Epithelial cell of proximal tubule (primary cell): ENCODE data around the gene RRP8. TPM values are rescaled to one million over a fixed set of nuclear protein-coding genes. Genes with fewer than 3 reads are reported as not detected.

Experiments
- DNase-seq: peaks from one replicate; pipeline ENCODE4 v3.0.0-alpha.2; 2011; ENCODE audit warnings: low read depth
- H3K4me3 ChIP-seq: 2 replicates; pipeline ENCODE4 v1.5.1; 2011; ENCODE audit warnings: low read depth, mild to moderate bottlenecking, low read length
- total RNA-seq: library from RNA; depleted of rRNA; stranded (reverse); fragments of >200 nt; gene quantifications from 2 replicates; pipeline ENCODE4 v1.2.3, GENCODE V29; 2015
- TF ChIP-seq, protein P1 (sequence below): conservative IDR thresholded peaks from 2 replicates; pipeline ENCODE4 v1.5.1; 2012; ENCODE audit warnings: low read depth, mild to moderate bottlenecking, low read length

RRP8 gene
- total RNA-seq, 1 donor from 2014 or later, result 6.7 TPM

DNA sequence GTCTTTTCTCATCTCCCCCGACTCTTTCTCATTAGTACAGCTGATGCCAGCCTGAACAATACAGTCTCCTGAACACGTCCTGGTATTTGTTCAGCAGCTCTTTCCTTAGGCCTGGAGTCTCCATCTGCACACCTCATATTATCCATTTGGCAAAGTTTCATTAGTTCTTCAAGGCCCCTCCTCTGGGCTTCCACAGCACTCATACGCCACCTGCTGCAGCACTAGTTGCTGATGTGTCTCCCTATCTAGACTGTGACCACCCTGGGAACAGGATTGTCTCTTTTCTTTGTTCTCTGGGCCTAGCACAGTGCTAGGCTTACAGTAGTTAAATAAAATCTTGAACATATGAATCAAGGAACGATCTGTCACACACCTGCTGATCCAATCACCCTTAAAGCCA, 35.0 kb upstream of the RRP8 start:
- TF ChIP-seq, protein P1, sequence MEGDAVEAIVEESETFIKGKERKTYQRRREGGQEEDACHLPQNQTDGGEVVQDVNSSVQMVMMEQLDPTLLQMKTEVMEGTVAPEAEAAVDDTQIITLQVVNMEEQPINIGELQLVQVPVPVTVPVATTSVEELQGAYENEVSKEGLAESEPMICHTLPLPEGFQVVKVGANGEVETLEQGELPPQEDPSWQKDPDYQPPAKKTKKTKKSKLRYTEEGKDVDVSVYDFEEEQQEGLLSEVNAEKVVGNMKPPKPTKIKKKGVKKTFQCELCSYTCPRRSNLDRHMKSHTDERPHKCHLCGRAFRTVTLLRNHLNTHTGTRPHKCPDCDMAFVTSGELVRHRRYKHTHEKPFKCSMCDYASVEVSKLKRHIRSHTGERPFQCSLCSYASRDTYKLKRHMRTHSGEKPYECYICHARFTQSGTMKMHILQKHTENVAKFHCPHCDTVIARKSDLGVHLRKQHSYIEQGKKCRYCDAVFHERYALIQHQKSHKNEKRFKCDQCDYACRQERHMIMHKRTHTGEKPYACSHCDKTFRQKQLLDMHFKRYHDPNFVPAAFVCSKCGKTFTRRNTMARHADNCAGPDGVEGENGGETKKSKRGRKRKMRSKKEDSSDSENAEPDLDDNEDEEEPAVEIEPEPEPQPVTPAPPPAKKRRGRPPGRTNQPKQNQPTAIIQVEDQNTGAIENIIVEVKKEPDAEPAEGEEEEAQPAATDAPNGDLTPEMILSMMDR, result no peak
- H3K4me3 ChIP-seq, result no peak overlapping the region
- DNase-seq, result no peak

- H3K4me3 ChIP-seq, result no peak overlapping the region
- TF ChIP-seq, protein P1, result no peak
- no peak for DNase-seq
Observed at GRCh38 chr11:6637871-6638270, 34.5 kb upstream of the RRP8 start.

- TF ChIP-seq, protein P1, result no peak
- DNase-seq, result no peak
- H3K4me3 ChIP-seq, result no peak overlapping the region
Observed at GRCh38 chr11:6636480-6636879, 33.1 kb upstream of the RRP8 start.

DNA sequence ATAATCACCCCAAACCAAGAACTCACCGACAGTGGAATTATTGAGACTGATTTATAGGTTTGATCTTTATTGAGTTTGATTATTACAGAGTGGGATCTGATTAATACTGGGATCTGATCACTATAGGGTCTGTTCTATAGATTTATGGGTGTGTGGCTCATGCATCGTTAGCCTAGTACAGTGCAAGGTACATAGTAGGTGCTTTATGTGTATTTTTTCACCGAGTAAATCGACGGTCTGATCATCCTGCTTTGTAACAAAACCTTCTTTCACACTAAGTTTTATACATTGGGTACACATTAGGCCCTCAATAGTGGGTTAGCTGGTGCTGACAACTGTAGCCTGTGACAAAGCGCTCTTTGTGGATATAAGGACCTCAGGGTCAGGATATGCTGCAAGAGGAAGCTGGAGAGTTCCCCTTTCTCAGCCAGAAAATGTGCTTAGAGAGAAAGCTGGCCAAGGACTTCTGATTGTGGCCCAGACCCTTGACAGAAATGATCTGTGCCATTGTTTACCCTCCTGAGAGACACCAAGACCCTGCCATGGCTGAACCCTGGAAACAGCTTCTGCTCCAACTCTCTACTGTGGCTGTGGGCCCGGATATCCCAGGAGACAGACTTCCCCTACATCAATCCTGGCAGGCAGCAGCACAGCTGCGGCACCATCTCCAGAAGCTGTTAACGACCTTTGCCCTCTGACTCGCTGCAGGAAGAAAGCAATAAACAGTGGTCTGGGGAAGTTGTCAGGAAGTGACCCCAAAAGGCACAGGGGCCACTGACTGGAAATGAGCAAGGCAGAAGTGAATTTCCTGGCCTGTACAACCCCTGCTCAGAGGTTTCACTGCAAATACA, 31.9 kb upstream of the RRP8 start:
- DNase-seq, result no peak
- no peak overlapping the region for H3K4me3 ChIP-seq
- TF ChIP-seq, protein P1, result no peak

GRCh38 chr11:6634534-6634933, 31.1 kb upstream of the RRP8 start:
- DNase-seq, result no peak
- TF ChIP-seq, protein P1, result no peak
- no peak overlapping the region for H3K4me3 ChIP-seq

- no peak overlapping the region for H3K4me3 ChIP-seq
- TF ChIP-seq, protein P1, result no peak
- no peak for DNase-seq
Observed at GRCh38 chr11:6633422-6634408, 30.3 kb upstream of the RRP8 start.
